ENCODE results near the gene CLDN22.

Gene CLDN22

DNA sequence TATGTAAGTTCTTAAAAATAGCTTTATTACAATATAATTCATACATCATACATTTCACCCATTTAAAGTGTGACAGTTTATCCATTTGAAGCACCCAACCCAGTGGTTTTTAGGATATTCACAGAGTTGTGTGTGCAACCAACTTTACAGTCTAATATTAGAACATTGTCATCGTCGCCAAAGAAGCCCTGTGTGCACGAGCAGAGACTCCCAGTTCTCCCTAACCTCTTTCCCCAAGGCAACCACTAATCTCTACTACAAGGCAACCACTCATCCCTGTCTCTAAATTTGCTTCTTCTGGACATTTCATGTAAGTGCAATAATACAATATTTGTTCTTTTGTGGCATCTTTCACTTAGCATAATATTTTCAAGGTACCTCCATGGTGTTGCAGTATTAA is 47.7 kb downstream of the CLDN22 start:
- Histone ChIP-seq H3K4me1 (ENCODE audit: insufficient read depth, low read length) (no peaks in the 10 kb centered on the region), H3K4me3 (ENCODE audit: low read length) (no peak overlapping the region), H2AFZ (ENCODE audit: low read depth, low read length) (no peak overlapping the region), H3K9me3 (ENCODE audit: low read length) (peaks cover 16% of the 10 kb centered on the region), H3K36me3 (ENCODE audit: insufficient read depth, low read length) (peaks cover 51% of the 10 kb centered on the region), H3K27me3 (ENCODE audit: insufficient read depth, low read length) (no peaks in the 10 kb centered on the region)

DNA sequence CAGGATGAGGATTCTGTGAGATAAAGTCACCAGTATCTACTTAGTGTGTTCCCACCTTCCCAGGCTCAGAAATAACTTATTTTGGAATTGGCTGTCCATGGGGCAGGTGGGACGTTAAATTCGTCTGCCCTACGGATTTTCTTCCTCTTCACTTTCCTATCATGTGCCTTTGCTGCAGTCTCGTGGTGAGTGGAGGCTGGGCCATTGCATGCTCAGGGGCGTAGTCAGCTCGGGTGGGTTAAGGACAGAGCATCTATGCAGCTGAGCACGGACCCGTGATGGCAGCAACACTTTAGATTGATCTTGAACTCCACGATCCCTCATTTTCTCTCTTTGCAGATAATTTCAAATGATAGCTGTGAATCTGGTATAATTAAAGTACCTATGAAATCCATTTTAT is 51.5 kb downstream of the CLDN22 start:
- Histone ChIP-seq H3K4me1 (ENCODE audit: insufficient read depth, low read length) (no peaks in the 10 kb centered on the region), H3K9me3 (ENCODE audit: low read length) (peaks cover 5% of the 10 kb centered on the region), H3K36me3 (ENCODE audit: insufficient read depth, low read length) (peaks cover 58% of the 10 kb centered on the region), H2AFZ (ENCODE audit: low read depth, low read length) (no peak overlapping the region), H3K27me3 (ENCODE audit: insufficient read depth, low read length) (no peaks in the 10 kb centered on the region), H3K4me3 (ENCODE audit: low read length) (no peak overlapping the region)
